HG02610 (cell line): ENCODE results near the gene CUL4A.

Experiments used
- ATAC-seq: cut with Tn5 transposase; IDR thresholded peaks from one replicate; pipeline ENCODE4 v1.9.1; 2021; ENCODE audit warnings: mild to moderate bottlenecking, moderate library complexity; ENCODE audit not compliant: unreplicated experiment

Gene CUL4A

GRCh38 chr13:113179374-113180230 is 29.8 kb upstream of the CUL4A start:
- no peak for ATAC-seq

- no peak for ATAC-seq
Measured at GRCh38 chr13:113182046-113182445, 27.4 kb upstream of the CUL4A start.

- no peak for ATAC-seq
Measured at GRCh38 chr13:113183450-113184129, 25.8 kb upstream of the CUL4A start.

- no peak for ATAC-seq
Measured at GRCh38 chr13:113184568-113185440, 24.6 kb upstream of the CUL4A start.

- ATAC-seq = peak; percentile 90
Measured at GRCh38 chr13:113186061-113186900, 23.1 kb upstream of the CUL4A start.

GRCh38 chr13:113187263-113187669 is 22.1 kb upstream of the CUL4A start:
- ATAC-seq = no peak

- ATAC-seq = no peak
Measured at GRCh38 chr13:113187883-113188665, 21.3 kb upstream of the CUL4A start.

GRCh38 chr13:113190181-113190580 is 19.2 kb upstream of the CUL4A start:
- ATAC-seq = no peak

- no peak for ATAC-seq
Measured at GRCh38 chr13:113192279-113192678, 17.1 kb upstream of the CUL4A start.

GRCh38 chr13:113192902-113193301 is 16.5 kb upstream of the CUL4A start:
- no peak for ATAC-seq

GRCh38 chr13:113195360-113195759 is 14.1 kb upstream of the CUL4A start:
- ATAC-seq = no peak

- ATAC-seq = no peak
Measured at GRCh38 chr13:113196970-113197737, 12.3 kb upstream of the CUL4A start.

- no peak for ATAC-seq
Measured at GRCh38 chr13:113201815-113202214, 7.6 kb upstream of the CUL4A start.

- ATAC-seq = no peak
Measured at GRCh38 chr13:113202912-113203311, 6.5 kb upstream of the CUL4A start.

GRCh38 chr13:113203507-113204377 is 5.7 kb upstream of the CUL4A start:
- ATAC-seq = no peak

GRCh38 chr13:113204378-113204734 is 5.1 kb upstream of the CUL4A start:
- no peak for ATAC-seq

GRCh38 chr13:113205428-113205931 is 3.9 kb upstream of the CUL4A start:
- ATAC-seq = no peak

GRCh38 chr13:113207460-113207859 is 2.0 kb upstream of the CUL4A start:
- no peak for ATAC-seq
